Gastroesophageal sphincter (tissue), 3 donors: ENCODE results near the gene TNK2.

ENCODE experiments used
- CTCF ChIP-seq, 4 experiments: fragments of 200-600 bp in 2 of 4; fragments of 450-650 bp in 2 of 4; sonication (generic) in 1 of 4; IDR thresholded peaks; one replicate each; pipeline ENCODE4 v1.5.1; 2017 to 2019; ENCODE audit warnings: antibody characterized with exemption in 4 of 4, mild to moderate bottlenecking in 2 of 4, moderate library complexity in 2 of 4
- POLR2A ChIP-seq, 2 donors: fragments of 450-650 bp; IDR thresholded peaks; one replicate each; pipeline ENCODE4 v1.6.1; 2017; ENCODE audit warnings: antibody characterized with exemption in 2 of 2, mild to moderate bottlenecking in 2 of 2, moderate library complexity in 1 of 2
- POLR2AphosphoS5 ChIP-seq: sonication (generic); formaldehyde crosslinking; IDR thresholded peaks from one replicate; pipeline ENCODE4 v1.6.1; 2017; ENCODE audit warnings: antibody characterized with exemption

DNA sequence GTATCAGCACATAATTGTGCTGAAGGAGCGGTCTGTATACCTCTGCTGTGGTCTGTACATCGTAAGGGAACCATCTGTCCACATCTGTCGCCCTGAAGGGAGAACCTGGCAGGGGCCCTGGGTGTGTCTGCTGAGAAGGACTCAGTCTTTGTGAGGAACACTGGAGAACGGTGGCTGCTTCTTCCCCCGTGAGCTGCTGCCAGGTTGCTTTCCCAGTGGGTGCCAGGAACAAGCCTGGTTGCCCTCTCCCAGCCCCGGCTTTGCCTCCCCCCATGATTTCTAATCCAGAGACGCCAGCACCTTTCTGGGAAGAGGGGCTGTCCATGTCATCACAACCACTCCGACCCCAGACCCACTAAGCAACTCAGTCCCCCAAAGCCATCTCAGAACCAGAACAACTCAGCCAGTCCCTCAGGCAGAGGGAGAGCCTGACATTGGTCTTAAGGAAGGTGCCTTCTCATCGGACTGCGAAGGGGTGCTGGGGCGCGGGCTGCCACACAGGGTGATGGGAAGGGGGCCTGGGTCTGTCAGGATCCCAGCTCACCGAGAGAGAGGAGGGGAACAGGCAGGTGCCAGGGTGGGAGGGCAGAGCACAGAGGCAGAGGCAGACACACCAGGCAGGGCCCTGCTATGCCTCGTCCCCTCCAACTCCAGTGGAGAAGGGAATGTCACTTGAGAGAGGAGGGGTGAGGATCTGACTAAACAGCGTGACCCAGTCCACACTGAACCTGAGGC, 8.5 kb downstream of the TNK2 start:
- TF ChIP-seq CTCF (IDR thresholded peaks at IDR 0.05) (no peak), POLR2A (IDR thresholded peaks at IDR 0.05) (no peak), POLR2AphosphoS5 (no peak)
